GM21381 (cell line): ENCODE measurements around the gene APBB2.
"Not testable (repeated sequence)": the region's sequence is repeated elsewhere in the genome, so short reads cannot be mapped to it uniquely, and the experiment has no call there.

Experiments
- ATAC-seq: cut with Tn5 transposase; IDR thresholded peaks from one replicate; pipeline ENCODE4 v1.9.1; 2021; ENCODE audit warnings: mild to moderate bottlenecking, moderate library complexity; ENCODE audit not compliant: unreplicated experiment

The APBB2 gene

DNA sequence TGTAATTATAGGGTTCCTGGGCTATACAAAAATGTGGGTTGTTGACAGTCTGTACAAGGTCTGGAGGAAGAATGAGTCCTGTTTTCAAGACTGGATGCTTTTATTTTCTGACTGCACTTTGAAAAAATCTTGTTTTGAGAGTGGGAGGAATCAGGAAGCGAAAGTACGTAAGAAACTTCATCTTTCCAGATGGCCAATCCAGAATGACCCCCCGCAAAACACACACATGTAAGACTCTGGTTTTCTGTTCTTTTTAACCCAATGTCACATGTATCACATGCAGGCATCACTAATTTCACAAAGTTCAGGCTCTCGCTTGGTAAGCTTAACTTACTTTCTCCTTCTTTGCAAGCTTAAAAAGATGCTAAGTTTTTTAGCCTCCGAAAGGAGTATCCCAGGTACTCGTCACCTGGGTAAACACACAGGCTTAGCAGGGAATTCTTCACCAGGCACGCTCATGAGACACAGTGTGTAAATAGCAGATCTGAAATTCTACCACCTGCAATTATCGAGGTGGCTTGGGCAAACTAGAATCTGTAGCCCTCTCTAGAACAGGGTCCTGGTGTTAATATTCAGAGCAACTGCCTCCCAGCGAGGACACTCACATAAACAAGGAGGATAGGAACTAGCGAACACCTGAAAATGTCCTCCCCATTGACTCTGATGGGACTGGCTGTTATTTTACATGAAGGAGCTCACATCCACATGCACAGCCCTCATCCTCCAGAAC, 373.9 kb downstream of the APBB2 start:
- ATAC-seq, result no peak

DNA sequence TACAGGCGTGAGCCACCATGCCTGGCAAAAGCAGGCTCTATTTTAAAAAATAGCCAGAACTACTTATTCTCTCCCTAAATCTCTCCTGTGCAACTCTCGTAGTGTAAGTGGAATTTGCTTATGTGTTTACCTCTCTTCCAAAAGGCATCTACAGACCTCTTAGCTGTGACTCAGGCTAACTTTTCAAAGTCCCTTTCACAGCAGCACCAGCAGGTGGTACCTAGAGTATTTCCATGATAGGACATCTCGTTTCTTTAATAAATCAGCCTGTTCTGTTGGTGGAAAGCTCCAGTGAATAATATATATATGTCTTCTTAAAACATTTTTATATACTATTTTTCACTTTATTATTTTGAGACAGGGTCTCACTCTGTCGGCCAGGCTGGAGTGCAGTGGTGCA, 375.6 kb downstream of the APBB2 start:
- no peak for ATAC-seq

GRCh38 chr4:40837094-40837870, 377.1 kb downstream of the APBB2 start:
- no peak for ATAC-seq

GRCh38 chr4:40833212-40833611, 381.1 kb downstream of the APBB2 start:
- no peak for ATAC-seq

DNA sequence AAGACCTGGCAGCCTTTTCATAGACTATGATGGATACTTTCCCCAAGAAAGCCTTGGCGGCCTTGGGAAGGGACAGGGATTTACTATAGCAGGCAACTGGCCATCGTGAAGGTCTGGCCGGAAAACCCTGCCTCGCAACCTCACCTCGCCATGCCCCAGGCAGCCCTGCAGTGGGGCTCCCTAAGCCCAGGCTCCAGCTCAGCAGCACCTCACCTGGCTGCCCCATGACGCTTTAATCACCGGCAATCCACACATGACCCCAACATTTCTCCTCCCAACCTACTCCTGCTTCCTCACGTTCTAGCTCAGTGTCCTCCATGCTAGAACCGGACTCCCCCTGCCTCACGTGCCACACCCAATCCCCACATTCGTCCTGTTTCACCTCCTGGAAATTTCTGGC, 382.2 kb downstream of the APBB2 start:
- ATAC-seq, result no peak

DNA sequence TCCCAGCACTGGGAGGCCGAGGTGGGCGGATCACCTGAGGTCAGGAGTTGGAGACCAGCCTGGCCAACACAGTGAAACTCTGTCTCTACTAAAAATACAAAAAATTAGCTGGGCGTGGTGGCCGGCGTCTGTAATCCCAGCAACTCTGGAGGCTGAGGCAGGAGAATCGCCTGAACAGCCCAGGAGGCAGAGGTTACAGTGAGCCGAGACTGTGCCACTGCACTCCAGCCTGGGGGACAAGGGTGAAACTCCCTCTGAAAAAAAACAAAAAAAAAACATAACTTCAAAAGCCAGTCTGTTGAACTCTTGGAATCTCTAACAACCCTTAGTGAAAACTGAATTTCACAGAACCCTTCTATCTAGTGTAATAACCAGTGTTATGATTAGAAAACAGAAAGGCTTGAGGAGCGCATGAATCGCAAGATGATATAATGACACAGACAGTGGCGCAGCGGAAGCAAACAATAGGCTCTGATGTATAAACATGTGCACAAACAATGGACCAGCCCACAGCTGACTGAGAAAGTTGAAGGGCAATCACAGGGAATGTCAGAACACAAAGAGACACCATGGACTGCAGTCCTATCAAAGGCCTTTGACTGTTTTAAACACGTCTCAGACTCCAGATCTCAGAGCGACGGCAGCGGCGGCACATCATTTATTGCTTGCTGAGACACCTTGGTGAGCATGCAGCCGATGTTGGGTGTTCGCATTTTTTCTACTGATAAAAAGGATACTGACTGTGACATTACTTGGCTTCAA, 383.0 kb downstream of the APBB2 start:
- no peak for ATAC-seq

- ATAC-seq, result no peak
These were observed 384.8 kb downstream of the APBB2 start for GRCh38 chr4:40829586-40829985.

DNA sequence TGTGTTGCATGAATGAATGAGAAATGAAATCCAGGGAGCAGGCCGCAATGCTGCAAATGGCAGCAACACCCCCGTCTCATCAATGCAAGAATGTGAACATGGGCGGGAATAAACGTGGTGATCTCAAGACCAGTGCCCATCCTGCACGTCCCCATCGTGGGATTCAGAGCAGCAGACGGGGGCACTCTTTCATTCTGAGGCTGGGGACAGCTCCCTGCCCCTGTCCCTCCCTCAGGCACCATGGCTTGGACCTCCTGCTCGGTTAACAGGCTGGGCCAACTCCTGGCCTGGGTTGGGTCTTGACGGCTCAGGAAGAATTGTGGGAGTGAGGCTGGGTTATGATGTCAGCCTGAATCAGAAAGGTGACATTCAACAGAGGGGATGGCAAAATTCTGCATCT, 385.7 kb downstream of the APBB2 start:
- ATAC-seq, result no peak

DNA sequence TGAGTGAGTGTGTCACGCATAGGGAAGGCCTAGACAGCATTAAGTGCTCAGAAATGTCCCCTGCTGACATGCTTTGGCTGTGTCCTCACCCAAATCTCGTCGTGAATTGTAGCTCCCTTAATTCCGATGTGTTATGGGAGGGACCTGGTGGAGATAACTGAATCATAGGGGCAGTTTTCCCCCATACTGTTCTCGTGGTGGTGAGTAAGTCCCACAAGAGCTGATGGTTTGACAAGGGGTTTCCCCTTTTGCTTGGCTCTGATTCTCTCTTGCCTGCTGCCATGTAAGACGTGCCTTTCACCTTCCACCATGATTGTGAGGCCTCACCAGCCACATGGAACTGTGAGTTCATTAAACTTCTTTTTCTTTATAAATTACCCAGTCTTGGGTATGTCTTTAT, 386.6 kb downstream of the APBB2 start:
- ATAC-seq, result no peak

DNA sequence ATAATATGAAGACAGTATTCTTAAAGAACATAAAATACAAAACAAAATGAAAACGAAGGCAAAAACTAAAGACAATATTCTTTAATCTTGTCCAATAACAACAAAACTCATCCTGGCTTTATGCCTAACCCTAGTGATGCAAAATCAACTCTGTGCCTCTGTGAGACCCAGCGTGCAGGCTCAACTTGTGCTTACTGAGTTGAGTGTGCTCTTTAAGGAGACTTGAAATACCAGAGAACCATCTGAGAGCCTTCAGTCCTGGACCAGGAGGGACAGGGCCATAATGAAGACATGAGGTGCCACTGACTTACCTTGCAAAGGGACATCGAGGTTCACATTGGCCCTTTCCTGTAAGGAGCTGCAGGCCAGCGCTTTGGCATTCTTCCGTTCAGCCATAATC, 387.5 kb downstream of the APBB2 start:
- ATAC-seq, result no peak

- ATAC-seq, result no peak
These were observed 389.1 kb downstream of the APBB2 start for GRCh38 chr4:40825014-40825838.

- ATAC-seq, result no peak
These were observed 391.7 kb downstream of the APBB2 start for GRCh38 chr4:40822420-40823166.

DNA sequence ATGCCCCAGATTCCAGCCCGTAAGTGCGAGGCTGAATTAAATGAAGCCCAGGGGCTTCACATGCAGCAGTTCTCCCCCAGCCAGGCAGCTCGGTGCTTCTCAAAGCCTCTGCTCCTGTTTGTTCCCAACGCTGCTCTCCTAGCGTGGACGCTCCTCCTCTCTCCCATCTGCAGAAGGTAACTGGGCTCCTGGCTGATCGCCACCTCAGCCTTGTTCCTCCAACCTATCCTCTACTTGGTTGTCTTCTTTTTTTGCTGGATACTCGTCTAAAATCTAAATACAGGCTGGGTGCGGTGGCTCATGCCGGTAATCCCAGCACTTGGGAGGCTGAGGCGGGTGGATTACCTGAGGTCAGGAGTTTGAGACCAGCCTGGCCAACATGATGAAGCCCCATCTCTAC, 394.2 kb downstream of the APBB2 start:
- no peak for ATAC-seq

DNA sequence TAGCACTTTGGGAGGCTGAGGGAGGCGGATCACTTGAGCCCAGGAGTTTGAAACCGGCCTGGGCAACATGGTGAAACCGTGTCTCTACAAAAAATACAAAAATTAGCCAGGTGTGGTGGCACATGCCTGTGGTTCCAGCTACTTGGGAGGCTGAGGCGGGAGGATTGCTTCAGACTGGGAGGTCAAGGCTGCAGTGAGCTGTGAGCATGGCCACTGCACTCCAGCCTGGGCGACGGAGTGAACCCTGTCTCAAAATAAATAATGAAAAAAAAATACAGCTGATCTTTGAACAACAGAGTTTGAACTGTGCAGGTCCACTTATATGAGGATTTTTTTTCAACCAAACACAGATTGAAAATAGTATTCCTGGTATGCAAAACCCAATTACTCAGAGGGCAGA, 397.2 kb downstream of the APBB2 start:
- ATAC-seq, result not testable (repeated sequence)

GRCh38 chr4:40812856-40813255, 401.5 kb downstream of the APBB2 start:
- ATAC-seq, result no peak

DNA sequence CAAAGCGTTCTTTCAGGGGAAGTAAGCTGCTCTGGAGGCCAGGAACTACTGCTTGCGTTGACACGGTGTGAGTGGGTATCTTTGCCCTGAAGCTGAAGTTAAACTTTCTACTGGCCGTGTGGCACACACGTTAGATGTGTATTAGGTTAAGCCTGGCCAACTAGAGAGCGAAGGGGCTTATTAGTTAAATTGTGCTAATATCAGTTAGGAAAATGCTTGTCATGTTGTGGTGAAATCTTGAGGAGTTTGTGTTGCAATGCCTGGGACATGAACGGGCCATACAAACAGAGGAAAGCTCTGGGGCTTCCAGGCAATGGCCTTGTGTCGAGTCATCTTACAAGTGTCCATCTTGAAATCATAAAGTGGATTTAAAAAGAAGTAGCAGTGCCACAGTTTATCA, 402.0 kb downstream of the APBB2 start:
- ATAC-seq, result no peak

DNA sequence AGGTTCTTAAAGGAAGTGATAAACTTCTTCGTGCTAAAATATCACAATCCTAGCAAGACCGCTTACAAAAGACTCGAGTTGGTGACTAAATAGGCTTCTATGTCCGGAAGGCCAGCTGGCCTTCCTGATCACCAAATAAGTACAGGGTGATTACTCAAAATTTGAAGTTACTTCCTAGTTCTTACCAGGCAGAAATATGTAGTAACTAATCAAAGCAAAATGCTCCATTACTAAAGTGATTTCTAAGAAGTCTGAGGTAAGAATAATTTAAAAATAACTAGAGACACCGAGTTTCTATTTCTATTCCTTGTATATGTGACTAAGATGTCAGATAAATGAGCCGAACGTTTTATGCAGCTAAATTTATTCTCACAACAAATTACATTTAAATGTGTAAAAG, 402.4 kb downstream of the APBB2 start:
- no peak for ATAC-seq

GRCh38 chr4:40808926-40809457, 405.4 kb downstream of the APBB2 start:
- ATAC-seq, result no peak

GRCh38 chr4:40804598-40804997, 409.7 kb downstream of the APBB2 start:
- ATAC-seq, result no peak

- ATAC-seq, result peak; percentile 97
These were observed 414.3 kb downstream of the APBB2 start for GRCh38 chr4:40800064-40800463.
